ENCODE data around the gene CHST11. TPM values are rescaled to one million over a fixed set of nuclear protein-coding genes. Genes with fewer than 3 reads are reported as not detected.

The CHST11 gene
- total and polyA plus RNA-seq, 9 of the 15 experiments (the other 6 are each of a cell fraction or from before 2014, with no cell fraction given) = 2.3 to 38.7 (median 15.0) TPM

DNA sequence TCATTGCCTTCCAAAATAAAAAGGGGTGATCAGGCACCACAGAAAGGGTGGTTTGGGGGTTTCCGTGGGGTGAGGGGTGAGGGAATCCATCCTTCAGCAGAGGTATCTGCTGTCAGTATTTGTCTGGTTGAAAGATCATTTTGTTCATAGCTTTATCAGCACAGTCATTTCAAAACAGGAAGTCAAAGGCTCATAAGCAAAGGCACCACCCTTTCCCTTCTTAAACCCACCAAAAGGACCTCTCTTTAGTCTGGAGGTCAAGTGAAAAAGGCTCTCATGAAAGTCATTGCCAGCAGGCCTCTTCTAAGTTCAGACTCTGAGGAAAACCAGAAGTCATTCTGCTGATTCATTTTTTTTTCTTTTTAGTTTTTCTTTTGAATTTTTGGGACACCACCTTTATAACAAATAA lies 6.2 kb downstream of the CHST11 start (continued):
- TF ChIP-seq ZNF140 (CRISPR knock-in tag; IDR thresholded peaks at IDR 0.05) = no peak
- TF ChIP-seq FOXM1 (IDR thresholded peaks at IDR 0.05; ENCODE audit: low read depth) = no peak
- no peak for TF ChIP-seq FOXM1 (CRISPR knock-in tag; IDR thresholded peaks at IDR 0.05; ENCODE audit: low read depth)
- TF ChIP-seq POLR3G (IDR thresholded peaks at IDR 0.05; ENCODE audit: extremely low read depth, insufficient read length, insufficient replicate concordance) = no peak
- no peak for TF ChIP-seq SNAPC5 (CRISPR knock-in tag; IDR thresholded peaks at IDR 0.05)
- TF ChIP-seq GABPB1 (CRISPR knock-in tag; IDR thresholded peaks at IDR 0.05) = no peak
- TF ChIP-seq SPI1 (IDR thresholded peaks at IDR 0.05; ENCODE audit: borderline replicate concordance, low read depth, low read length) = peak; percentile 97
- TF ChIP-seq BDP1 (IDR thresholded peaks at IDR 0.05; ENCODE audit: insufficient read depth, insufficient read length) = no peak
- no peak for TF ChIP-seq ZBTB17 (CRISPR knock-in tag; IDR thresholded peaks at IDR 0.05)
- peak; percentile 65 for TF ChIP-seq MAFG (tag; conservative IDR thresholded peaks at IDR 0.05)
- no peak for TF ChIP-seq NCOA4 (IDR thresholded peaks at IDR 0.05; ENCODE audit: partially characterized antibody)
- peak; percentile 47; the same call in 1 of the 2 replicates for TF ChIP-seq ARID1B (IDR thresholded peaks at IDR 0.05)
- peak; percentile 44; the same call in 1 of the 2 replicates for TF ChIP-seq MAFF (IDR thresholded peaks at IDR 0.05; ENCODE audit: low read length)
- TF ChIP-seq ZNF217 (CRISPR knock-in tag; IDR thresholded peaks at IDR 0.05) = no peak
- no peak for TF ChIP-seq ASH1L (IDR thresholded peaks at IDR 0.05; ENCODE audit: borderline replicate concordance, low read depth, partially characterized antibody)
- no peak for TF ChIP-seq TBL1XR1 (IDR thresholded peaks at IDR 0.05; ENCODE audit: low read length in 2 of 2)
- TF ChIP-seq CXXC5 (CRISPR knock-in tag; IDR thresholded peaks at IDR 0.05) = no peak
- no peak for TF ChIP-seq HNRNPK (IDR thresholded peaks at IDR 0.05; ENCODE audit: low read depth, low read length, poor library complexity, severe bottlenecking)
- TF ChIP-seq ZNF717 (CRISPR knock-in tag; IDR thresholded peaks at IDR 0.05) = no peak
- TF ChIP-seq CTBP1 (IDR thresholded peaks at IDR 0.05; ENCODE audit: borderline replicate concordance) = no peak
- TF ChIP-seq CEBPZ (IDR thresholded peaks at IDR 0.05; ENCODE audit: borderline replicate concordance, low read depth, low read length) = no peak
- TF ChIP-seq KLF16 (IDR thresholded peaks at IDR 0.05) = no peak
- no peak for TF ChIP-seq ZNF699 (CRISPR knock-in tag; IDR thresholded peaks at IDR 0.05; ENCODE audit: insufficient replicate concordance)
- TF ChIP-seq ZNF133 (CRISPR knock-in tag; IDR thresholded peaks at IDR 0.05) = no peak
- TF ChIP-seq ARID3A (IDR thresholded peaks at IDR 0.05; ENCODE audit: borderline replicate concordance, low read depth, low read length) = no peak
- peak; percentile 84 for TF ChIP-seq C11orf30 (IDR thresholded peaks at IDR 0.05; ENCODE audit: low read depth)
- TF ChIP-seq SRSF7 (optimal IDR thresholded peaks at IDR 0.05; ENCODE audit: low read depth, low read length) = no peak
- TF ChIP-seq ZNF644 (tag; IDR thresholded peaks at IDR 0.05; ENCODE audit: low read depth) = no peak
